ENCODE measurements around the gene TMEM106C.

The TMEM106C gene

GRCh38 chr12:47986291-47986660, 22.9 kb downstream of the TMEM106C start:
- TF ChIP-seq, protein P1, sequence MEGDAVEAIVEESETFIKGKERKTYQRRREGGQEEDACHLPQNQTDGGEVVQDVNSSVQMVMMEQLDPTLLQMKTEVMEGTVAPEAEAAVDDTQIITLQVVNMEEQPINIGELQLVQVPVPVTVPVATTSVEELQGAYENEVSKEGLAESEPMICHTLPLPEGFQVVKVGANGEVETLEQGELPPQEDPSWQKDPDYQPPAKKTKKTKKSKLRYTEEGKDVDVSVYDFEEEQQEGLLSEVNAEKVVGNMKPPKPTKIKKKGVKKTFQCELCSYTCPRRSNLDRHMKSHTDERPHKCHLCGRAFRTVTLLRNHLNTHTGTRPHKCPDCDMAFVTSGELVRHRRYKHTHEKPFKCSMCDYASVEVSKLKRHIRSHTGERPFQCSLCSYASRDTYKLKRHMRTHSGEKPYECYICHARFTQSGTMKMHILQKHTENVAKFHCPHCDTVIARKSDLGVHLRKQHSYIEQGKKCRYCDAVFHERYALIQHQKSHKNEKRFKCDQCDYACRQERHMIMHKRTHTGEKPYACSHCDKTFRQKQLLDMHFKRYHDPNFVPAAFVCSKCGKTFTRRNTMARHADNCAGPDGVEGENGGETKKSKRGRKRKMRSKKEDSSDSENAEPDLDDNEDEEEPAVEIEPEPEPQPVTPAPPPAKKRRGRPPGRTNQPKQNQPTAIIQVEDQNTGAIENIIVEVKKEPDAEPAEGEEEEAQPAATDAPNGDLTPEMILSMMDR (IDR thresholded peaks at IDR 0.05; ENCODE audit: low read length, missing control alignments), result no peak
- no peak overlapping the region for H3K4me3 ChIP-seq (replicated peaks; ENCODE audit: low read depth, low read length)

GRCh38 chr12:47986832-47987231, 23.4 kb downstream of the TMEM106C start:
- TF ChIP-seq, protein P1 (IDR thresholded peaks at IDR 0.05; ENCODE audit: low read length, missing control alignments), result no peak

More at GRCh38 chr12:47986291-47986660, 22.9 kb downstream of the TMEM106C start:
- no peak for DNase-seq (ENCODE audit: low read depth)

GRCh38 chr12:47987411-47988072, 24.1 kb downstream of the TMEM106C start:
- H3K4me3 ChIP-seq (replicated peaks; ENCODE audit: low read depth, low read length), result no peak overlapping the region
- TF ChIP-seq, protein P1 (IDR thresholded peaks at IDR 0.05; ENCODE audit: low read length, missing control alignments), result no peak
- no peak for DNase-seq (ENCODE audit: low read depth)

More at GRCh38 chr12:47986832-47987231, 23.4 kb downstream of the TMEM106C start:
- no peak for DNase-seq (ENCODE audit: low read depth)
- H3K4me3 ChIP-seq (replicated peaks; ENCODE audit: low read depth, low read length), result no peak overlapping the region

GRCh38 chr12:47988073-47989022, 25.0 kb downstream of the TMEM106C start:
- TF ChIP-seq, protein P1 (IDR thresholded peaks at IDR 0.05; ENCODE audit: low read length, missing control alignments), result no peak
- no peak overlapping the region for H3K4me3 ChIP-seq (replicated peaks; ENCODE audit: low read depth, low read length)
- DNase-seq (ENCODE audit: low read depth), result no peak

- TF ChIP-seq, protein P1 (IDR thresholded peaks at IDR 0.05; ENCODE audit: low read length, missing control alignments), result no peak
- H3K4me3 ChIP-seq (replicated peaks; ENCODE audit: low read depth, low read length), result no peak overlapping the region
- no peak for DNase-seq (ENCODE audit: low read depth)
These were observed 25.6 kb downstream of the TMEM106C start for GRCh38 chr12:47989023-47989417.

DNA sequence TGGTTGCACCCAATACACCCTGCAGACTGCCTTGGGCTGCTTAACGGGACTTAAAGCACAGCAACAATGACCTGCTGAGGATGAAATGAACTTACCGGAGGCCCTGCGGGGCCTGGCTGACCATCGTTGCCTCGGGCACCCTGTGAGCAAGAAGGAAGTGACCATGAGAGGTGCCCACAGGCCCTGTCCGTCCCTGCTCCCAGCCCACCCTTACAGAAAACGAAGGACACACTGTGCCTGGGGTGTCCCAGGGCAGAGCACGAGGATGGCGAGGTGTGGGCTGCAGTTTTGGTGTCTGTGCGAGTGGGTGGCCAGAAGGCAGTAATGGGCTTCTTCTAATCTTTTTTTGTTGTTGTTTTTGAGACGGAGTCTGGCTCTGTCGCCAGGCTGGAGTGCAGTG, 26.3 kb downstream of the TMEM106C start:
- TF ChIP-seq, protein P1 (IDR thresholded peaks at IDR 0.05; ENCODE audit: low read length, missing control alignments), result no peak
- no peak for DNase-seq (ENCODE audit: low read depth)

More for the DNA sequence above, 26.3 kb downstream of the TMEM106C start:
- no peak overlapping the region for H3K4me3 ChIP-seq (replicated peaks; ENCODE audit: low read depth, low read length)
